ENCODE data around the gene DSC2. TPM values are rescaled to one million over a fixed set of nuclear protein-coding genes. Genes with fewer than 3 reads are reported as not detected.

The DSC2 gene
- total RNA-seq, 1 experiment from 2014 or later: 0.04 TPM

GRCh38 chr18:31057917-31058316 is 44.3 kb downstream of the DSC2 start:
- H3K4me3 ChIP-seq (ENCODE audit: low read depth, low read length, poor library complexity, severe bottlenecking): no peak overlapping the region
- no peak for DNase-seq (ENCODE audit: low spot score)
- no peaks in the 10 kb centered on the region for H3K36me3 ChIP-seq (ENCODE audit: insufficient read depth, low read length, poor library complexity, severe bottlenecking)
- H3K9me3 ChIP-seq (ENCODE audit: low read depth, low read length, poor library complexity, severe bottlenecking): no peaks in the 10 kb centered on the region
- H3K27me3 ChIP-seq (replicated peaks; ENCODE audit: insufficient read depth, low read depth, low read length, poor library complexity): no peaks in the 10 kb centered on the region
- no peak for TF ChIP-seq EZH2 (IDR thresholded peaks at IDR 0.05; ENCODE audit: borderline replicate concordance, low read depth, low read length, poor library complexity, severe bottlenecking)
- no peak for TF ChIP-seq CTCF (conservative IDR thresholded peaks at IDR 0.05; ENCODE audit: low read depth, low read length)
- POLR2A ChIA-PET (ENCODE audit: low non-redundant PET): no interaction called here
- CTCF ChIA-PET: no interaction called here
- no peak overlapping the region for H3K27ac ChIP-seq (ENCODE audit: low read depth, low read length, poor library complexity, severe bottlenecking)
- intact Hi-C loops (cut with micrococcal nuclease; ENCODE audit: unreplicated experiment): no loop called here
- no peaks in the 10 kb centered on the region for H3K4me1 ChIP-seq (ENCODE audit: insufficient read depth, low read length, poor library complexity, severe bottlenecking)
- BruUV-seq (replicated peaks): no TSS peak

GRCh38 chr18:31057051-31057450 is 45.2 kb downstream of the DSC2 start:
- Histone ChIP-seq H3K4me1 (ENCODE audit: insufficient read depth, low read length, poor library complexity, severe bottlenecking) (no peaks in the 10 kb centered on the region), H3K36me3 (ENCODE audit: insufficient read depth, low read length, poor library complexity, severe bottlenecking) (no peaks in the 10 kb centered on the region), H3K27ac (ENCODE audit: low read depth, low read length, poor library complexity, severe bottlenecking) (no peak overlapping the region), H3K9me3 (ENCODE audit: low read depth, low read length, poor library complexity, severe bottlenecking) (no peaks in the 10 kb centered on the region), H3K4me3 (ENCODE audit: low read depth, low read length, poor library complexity, severe bottlenecking) (no peak overlapping the region), H3K27me3 (replicated peaks; ENCODE audit: insufficient read depth, low read depth, low read length, poor library complexity) (no peaks in the 10 kb centered on the region)
- no peak for DNase-seq (ENCODE audit: low spot score)
- no peak for TF ChIP-seq EZH2 (IDR thresholded peaks at IDR 0.05; ENCODE audit: borderline replicate concordance, low read depth, low read length, poor library complexity, severe bottlenecking)
- no peak for TF ChIP-seq CTCF (conservative IDR thresholded peaks at IDR 0.05; ENCODE audit: low read depth, low read length)
- BruUV-seq (replicated peaks): no TSS peak
- ChIA-PET CTCF (no interaction called here), POLR2A (ENCODE audit: low non-redundant PET) (no interaction called here)
- intact Hi-C loops (cut with micrococcal nuclease; ENCODE audit: unreplicated experiment): no loop called here

- no peak for DNase-seq (ENCODE audit: low spot score)
- no peaks in the 10 kb centered on the region for H3K4me1 ChIP-seq (ENCODE audit: insufficient read depth, low read length, poor library complexity, severe bottlenecking)
- H3K9me3 ChIP-seq (ENCODE audit: low read depth, low read length, poor library complexity, severe bottlenecking): no peaks in the 10 kb centered on the region
- TF ChIP-seq EZH2 (IDR thresholded peaks at IDR 0.05; ENCODE audit: borderline replicate concordance, low read depth, low read length, poor library complexity, severe bottlenecking): no peak
- no peak for TF ChIP-seq CTCF (conservative IDR thresholded peaks at IDR 0.05; ENCODE audit: low read depth, low read length)
- POLR2A ChIA-PET (ENCODE audit: low non-redundant PET): no interaction called here
- BruUV-seq (replicated peaks): no TSS peak
- CTCF ChIA-PET: no interaction called here
- intact Hi-C loops (cut with micrococcal nuclease; ENCODE audit: unreplicated experiment): no loop called here
- H3K27ac ChIP-seq (ENCODE audit: low read depth, low read length, poor library complexity, severe bottlenecking): no peak overlapping the region
- no peaks in the 10 kb centered on the region for H3K27me3 ChIP-seq (replicated peaks; ENCODE audit: insufficient read depth, low read depth, low read length, poor library complexity)
- no peak overlapping the region for H3K4me3 ChIP-seq (ENCODE audit: low read depth, low read length, poor library complexity, severe bottlenecking)
- H3K36me3 ChIP-seq (ENCODE audit: insufficient read depth, low read length, poor library complexity, severe bottlenecking): no peaks in the 10 kb centered on the region
Observed at GRCh38 chr18:31056296-31056695, 45.9 kb downstream of the DSC2 start.
